Heart left ventricle (tissue), 13 donors: ENCODE measurements around the gene GPATCH11.

ENCODE experiments used
- POLR2A ChIP-seq, 2 donors: fragments of 450-650 bp; IDR thresholded peaks; one replicate each; pipeline ENCODE4 v1.6.1; 2017; ENCODE audit warnings: antibody characterized with exemption in 2 of 2, mild to moderate bottlenecking in 2 of 2, moderate library complexity in 2 of 2
- TF ChIP-seq, protein P1 (sequence below), 12 donors: fragments of 200-600 bp; sonication (generic) in 4 of 12; IDR thresholded peaks; one replicate each; pipeline versions ENCODE4 v1.5.0 to v1.8.0; 2018 to 2022; ENCODE audit warnings: antibody characterized with exemption in 12 of 12, mild to moderate bottlenecking in 5 of 12
- donor health status: ischemic (EF 13 %, LVEDD 7.1; RV severe dilation, severe dysfunction).
- donor health status: DM: no; HTN: yes; CAD: no.
- donor health status: DM: no; HTN: no; CAD: no.
- donor health status: ischemic (EF 25% LVEDD 6.9; RV normal size, moderate dysfunction).
- donor health status: ischemic (EF 25% LVEDD 5.7; RV mildly dilated, moderate dysfunction).
- donor health status: ischemic (EF 35%, LVEDD 5.7; RV mildly dilated, moderate dysfunction).
- donor health status: nonischemic (EF 11% LVEDD 7.7; RV severe dilation, severe dysfunction).
- donor health status: DM: yes; HTN: yes; CAD: no.
- donor health status: PGD.
- donor health status: ischemic (EF 29% LVEDD 5.4; RV normal size, mild dysfunction).
- donor health status: nonischemic (EF 23%, LVEDD 6.1; RV moderate dilation, normal function).

DNA sequence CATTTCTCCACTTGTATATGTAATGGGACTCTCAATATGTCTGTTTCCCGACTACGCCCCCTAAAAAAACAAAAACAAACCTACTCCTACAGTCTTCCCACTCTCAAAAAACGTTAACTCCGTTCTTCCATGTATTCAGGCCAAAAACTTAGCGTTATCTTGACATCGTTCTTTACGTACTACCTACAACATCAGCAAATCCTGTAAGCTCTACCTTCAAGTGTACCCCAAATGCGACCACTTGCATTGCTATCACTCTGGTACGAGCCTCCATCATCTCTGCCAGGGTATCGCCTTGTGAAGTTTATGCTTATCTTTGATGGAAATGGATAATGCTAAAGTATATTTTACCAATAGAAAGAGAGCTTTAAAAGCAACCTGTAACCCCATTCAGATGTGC lies 479 bp downstream of the GPATCH11 start:
- TF ChIP-seq, protein P1, sequence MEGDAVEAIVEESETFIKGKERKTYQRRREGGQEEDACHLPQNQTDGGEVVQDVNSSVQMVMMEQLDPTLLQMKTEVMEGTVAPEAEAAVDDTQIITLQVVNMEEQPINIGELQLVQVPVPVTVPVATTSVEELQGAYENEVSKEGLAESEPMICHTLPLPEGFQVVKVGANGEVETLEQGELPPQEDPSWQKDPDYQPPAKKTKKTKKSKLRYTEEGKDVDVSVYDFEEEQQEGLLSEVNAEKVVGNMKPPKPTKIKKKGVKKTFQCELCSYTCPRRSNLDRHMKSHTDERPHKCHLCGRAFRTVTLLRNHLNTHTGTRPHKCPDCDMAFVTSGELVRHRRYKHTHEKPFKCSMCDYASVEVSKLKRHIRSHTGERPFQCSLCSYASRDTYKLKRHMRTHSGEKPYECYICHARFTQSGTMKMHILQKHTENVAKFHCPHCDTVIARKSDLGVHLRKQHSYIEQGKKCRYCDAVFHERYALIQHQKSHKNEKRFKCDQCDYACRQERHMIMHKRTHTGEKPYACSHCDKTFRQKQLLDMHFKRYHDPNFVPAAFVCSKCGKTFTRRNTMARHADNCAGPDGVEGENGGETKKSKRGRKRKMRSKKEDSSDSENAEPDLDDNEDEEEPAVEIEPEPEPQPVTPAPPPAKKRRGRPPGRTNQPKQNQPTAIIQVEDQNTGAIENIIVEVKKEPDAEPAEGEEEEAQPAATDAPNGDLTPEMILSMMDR (IDR thresholded peaks at IDR 0.05): no peak
- TF ChIP-seq POLR2A (IDR thresholded peaks at IDR 0.05): no peak
